HG03469 (cell line): ENCODE measurements around the gene CTNNA2.

Experiments
- ATAC-seq: cut with Tn5 transposase; IDR thresholded peaks from one replicate; pipeline ENCODE4 v1.9.1; 2021; ENCODE audit warnings: mild to moderate bottlenecking, moderate library complexity, moderate number of reproducible peaks; ENCODE audit not compliant: unreplicated experiment

The CTNNA2 gene

GRCh38 chr2:79915455-79915854 lies 402.6 kb downstream of the CTNNA2 start:
- ATAC-seq = no peak

GRCh38 chr2:79916285-79916684 lies 403.4 kb downstream of the CTNNA2 start:
- no peak for ATAC-seq

- ATAC-seq = no peak
Measured at GRCh38 chr2:79920512-79921076, 407.7 kb downstream of the CTNNA2 start.

- ATAC-seq = no peak
Measured at GRCh38 chr2:79929624-79930023, 416.8 kb downstream of the CTNNA2 start.

GRCh38 chr2:79935046-79935732 lies 422.3 kb downstream of the CTNNA2 start:
- no peak for ATAC-seq

- no peak for ATAC-seq
Measured at GRCh38 chr2:79935771-79936657, 423.2 kb downstream of the CTNNA2 start.

- no peak for ATAC-seq
Measured at GRCh38 chr2:79936715-79937114, 423.9 kb downstream of the CTNNA2 start.

GRCh38 chr2:79938648-79939047 lies 425.8 kb downstream of the CTNNA2 start:
- no peak for ATAC-seq

- no peak for ATAC-seq
Measured at GRCh38 chr2:79940364-79940763, 427.5 kb downstream of the CTNNA2 start.

GRCh38 chr2:79941179-79941578 lies 428.3 kb downstream of the CTNNA2 start:
- ATAC-seq = no peak

GRCh38 chr2:79944205-79944604 lies 431.4 kb downstream of the CTNNA2 start:
- ATAC-seq = no peak

GRCh38 chr2:79945653-79946445 lies 433.0 kb downstream of the CTNNA2 start:
- no peak for ATAC-seq

- ATAC-seq = no peak
Measured at GRCh38 chr2:79947751-79948150, 434.9 kb downstream of the CTNNA2 start.

GRCh38 chr2:79950526-79950925 lies 437.7 kb downstream of the CTNNA2 start:
- ATAC-seq = no peak

GRCh38 chr2:79952616-79953015 lies 439.8 kb downstream of the CTNNA2 start:
- ATAC-seq = no peak

GRCh38 chr2:79960035-79960434 lies 447.2 kb downstream of the CTNNA2 start:
- ATAC-seq = no peak

- no peak for ATAC-seq
Measured at GRCh38 chr2:79960519-79960918, 447.7 kb downstream of the CTNNA2 start.

GRCh38 chr2:79964966-79965365 lies 452.1 kb downstream of the CTNNA2 start:
- ATAC-seq = no peak

- no peak for ATAC-seq
Measured at GRCh38 chr2:79966369-79966768, 453.5 kb downstream of the CTNNA2 start.

- ATAC-seq = no peak
Measured at GRCh38 chr2:79966882-79967281, 454.0 kb downstream of the CTNNA2 start.

- no peak for ATAC-seq
Measured at GRCh38 chr2:79971807-79972206, 459.0 kb downstream of the CTNNA2 start.
